Liver (tissue), 3 donors: ENCODE results near the gene SEC23IP.

Source experiments
- EGR1 ChIP-seq, 2 donors: IDR thresholded peaks; 2 replicates each; pipeline ENCODE4 v1.6.1; 2016 to 2018; ENCODE audit warnings: antibody characterized with exemption in 2 of 2, low read depth in 2 of 2
- FOXA1 ChIP-seq: IDR thresholded peaks from 2 replicates; pipeline ENCODE4 v1.6.1; 2016; ENCODE audit warnings: antibody characterized with exemption
- GABPA ChIP-seq, 2 donors: IDR thresholded peaks in 1 of 2; conservative IDR thresholded peaks in 1 of 2; 2 replicates each; pipeline ENCODE4 v1.6.1; 2016; ENCODE audit warnings: antibody characterized with exemption in 2 of 2, mild to moderate bottlenecking in 1 of 2, moderate library complexity in 1 of 2
- TAF1 ChIP-seq: conservative IDR thresholded peaks from 2 replicates; pipeline ENCODE4 v1.6.1; 2016; ENCODE audit warnings: antibody characterized with exemption, mild to moderate bottlenecking
- YY1 ChIP-seq: IDR thresholded peaks from 2 replicates; pipeline ENCODE4 v1.6.1; 2016; ENCODE audit warnings: antibody characterized with exemption, mild to moderate bottlenecking
- TF ChIP-seq, protein P1 (sequence below): fragments of 150-350 bp; IDR thresholded peaks from 2 replicates; pipeline ENCODE4 v1.5.1; 2017; ENCODE audit warnings: improper control_type of control experiment, low read depth, low read length; ENCODE audit not compliant: missing input control
- TF ChIP-seq, protein P2 (sequence below): IDR thresholded peaks from 2 replicates; pipeline ENCODE4 v1.6.1; 2016; ENCODE audit warnings: antibody characterized with exemption, mild to moderate bottlenecking
- TF ChIP-seq, protein P3 (sequence below): IDR thresholded peaks from 2 replicates; pipeline ENCODE4 v1.6.1; 2016; ENCODE audit warnings: antibody characterized with exemption
- donor health status: healthy.
- donor health status: healthy.

DNA sequence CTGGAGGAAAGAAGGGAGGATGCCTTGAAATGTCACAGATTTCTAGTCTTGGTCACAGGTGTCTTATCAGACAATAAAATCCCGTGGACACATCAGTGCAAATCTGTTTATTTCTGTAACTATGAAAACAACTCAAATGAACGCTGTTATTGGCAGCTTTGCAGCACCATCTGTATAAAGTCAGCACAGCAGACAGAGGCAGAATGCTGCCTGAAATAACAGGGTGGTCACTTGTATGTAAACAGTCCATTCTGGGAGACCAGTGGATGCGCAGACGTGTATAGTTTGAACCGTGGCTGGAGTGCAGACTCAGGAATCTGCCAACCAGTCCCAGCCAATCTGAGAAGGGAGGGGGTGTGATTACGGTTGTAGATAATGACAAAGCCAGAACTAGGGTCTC, 54.8 kb downstream of the SEC23IP start:
- TF ChIP-seq, protein P1, sequence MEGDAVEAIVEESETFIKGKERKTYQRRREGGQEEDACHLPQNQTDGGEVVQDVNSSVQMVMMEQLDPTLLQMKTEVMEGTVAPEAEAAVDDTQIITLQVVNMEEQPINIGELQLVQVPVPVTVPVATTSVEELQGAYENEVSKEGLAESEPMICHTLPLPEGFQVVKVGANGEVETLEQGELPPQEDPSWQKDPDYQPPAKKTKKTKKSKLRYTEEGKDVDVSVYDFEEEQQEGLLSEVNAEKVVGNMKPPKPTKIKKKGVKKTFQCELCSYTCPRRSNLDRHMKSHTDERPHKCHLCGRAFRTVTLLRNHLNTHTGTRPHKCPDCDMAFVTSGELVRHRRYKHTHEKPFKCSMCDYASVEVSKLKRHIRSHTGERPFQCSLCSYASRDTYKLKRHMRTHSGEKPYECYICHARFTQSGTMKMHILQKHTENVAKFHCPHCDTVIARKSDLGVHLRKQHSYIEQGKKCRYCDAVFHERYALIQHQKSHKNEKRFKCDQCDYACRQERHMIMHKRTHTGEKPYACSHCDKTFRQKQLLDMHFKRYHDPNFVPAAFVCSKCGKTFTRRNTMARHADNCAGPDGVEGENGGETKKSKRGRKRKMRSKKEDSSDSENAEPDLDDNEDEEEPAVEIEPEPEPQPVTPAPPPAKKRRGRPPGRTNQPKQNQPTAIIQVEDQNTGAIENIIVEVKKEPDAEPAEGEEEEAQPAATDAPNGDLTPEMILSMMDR: no peak
- TF ChIP-seq YY1: no peak
- TF ChIP-seq TAF1: no peak
- TF ChIP-seq EGR1 (IDR thresholded peaks at IDR 0.05; ENCODE audit: low read depth in 2 of 2): no peak
- TF ChIP-seq GABPA (IDR thresholded peaks at IDR 0.05 in 1 of 2, conservative IDR thresholded peaks at IDR 0.05 in 1 of 2): no peak
- TF ChIP-seq, protein P2, sequence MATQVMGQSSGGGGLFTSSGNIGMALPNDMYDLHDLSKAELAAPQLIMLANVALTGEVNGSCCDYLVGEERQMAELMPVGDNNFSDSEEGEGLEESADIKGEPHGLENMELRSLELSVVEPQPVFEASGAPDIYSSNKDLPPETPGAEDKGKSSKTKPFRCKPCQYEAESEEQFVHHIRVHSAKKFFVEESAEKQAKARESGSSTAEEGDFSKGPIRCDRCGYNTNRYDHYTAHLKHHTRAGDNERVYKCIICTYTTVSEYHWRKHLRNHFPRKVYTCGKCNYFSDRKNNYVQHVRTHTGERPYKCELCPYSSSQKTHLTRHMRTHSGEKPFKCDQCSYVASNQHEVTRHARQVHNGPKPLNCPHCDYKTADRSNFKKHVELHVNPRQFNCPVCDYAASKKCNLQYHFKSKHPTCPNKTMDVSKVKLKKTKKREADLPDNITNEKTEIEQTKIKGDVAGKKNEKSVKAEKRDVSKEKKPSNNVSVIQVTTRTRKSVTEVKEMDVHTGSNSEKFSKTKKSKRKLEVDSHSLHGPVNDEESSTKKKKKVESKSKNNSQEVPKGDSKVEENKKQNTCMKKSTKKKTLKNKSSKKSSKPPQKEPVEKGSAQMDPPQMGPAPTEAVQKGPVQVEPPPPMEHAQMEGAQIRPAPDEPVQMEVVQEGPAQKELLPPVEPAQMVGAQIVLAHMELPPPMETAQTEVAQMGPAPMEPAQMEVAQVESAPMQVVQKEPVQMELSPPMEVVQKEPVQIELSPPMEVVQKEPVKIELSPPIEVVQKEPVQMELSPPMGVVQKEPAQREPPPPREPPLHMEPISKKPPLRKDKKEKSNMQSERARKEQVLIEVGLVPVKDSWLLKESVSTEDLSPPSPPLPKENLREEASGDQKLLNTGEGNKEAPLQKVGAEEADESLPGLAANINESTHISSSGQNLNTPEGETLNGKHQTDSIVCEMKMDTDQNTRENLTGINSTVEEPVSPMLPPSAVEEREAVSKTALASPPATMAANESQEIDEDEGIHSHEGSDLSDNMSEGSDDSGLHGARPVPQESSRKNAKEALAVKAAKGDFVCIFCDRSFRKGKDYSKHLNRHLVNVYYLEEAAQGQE: no peak
- TF ChIP-seq, protein P3, sequence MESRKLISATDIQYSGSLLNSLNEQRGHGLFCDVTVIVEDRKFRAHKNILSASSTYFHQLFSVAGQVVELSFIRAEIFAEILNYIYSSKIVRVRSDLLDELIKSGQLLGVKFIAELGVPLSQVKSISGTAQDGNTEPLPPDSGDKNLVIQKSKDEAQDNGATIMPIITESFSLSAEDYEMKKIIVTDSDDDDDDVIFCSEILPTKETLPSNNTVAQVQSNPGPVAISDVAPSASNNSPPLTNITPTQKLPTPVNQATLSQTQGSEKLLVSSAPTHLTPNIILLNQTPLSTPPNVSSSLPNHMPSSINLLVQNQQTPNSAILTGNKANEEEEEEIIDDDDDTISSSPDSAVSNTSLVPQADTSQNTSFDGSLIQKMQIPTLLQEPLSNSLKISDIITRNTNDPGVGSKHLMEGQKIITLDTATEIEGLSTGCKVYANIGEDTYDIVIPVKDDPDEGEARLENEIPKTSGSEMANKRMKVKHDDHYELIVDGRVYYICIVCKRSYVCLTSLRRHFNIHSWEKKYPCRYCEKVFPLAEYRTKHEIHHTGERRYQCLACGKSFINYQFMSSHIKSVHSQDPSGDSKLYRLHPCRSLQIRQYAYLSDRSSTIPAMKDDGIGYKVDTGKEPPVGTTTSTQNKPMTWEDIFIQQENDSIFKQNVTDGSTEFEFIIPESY: no peak
- TF ChIP-seq FOXA1: no peak
